Measurements from ENCODE around the gene HYI. TPM values are rescaled to one million over a fixed set of nuclear protein-coding genes. Genes with fewer than 3 reads are reported as not detected.
"Not testable (repeated sequence)": the region's sequence is repeated elsewhere in the genome, so short reads cannot be mapped to it uniquely, and the experiment has no call there.

HYI gene
- total RNA-seq, 3 donors from 2014 or later = 4.2 to 5.8 (median 4.7) TPM

DNA sequence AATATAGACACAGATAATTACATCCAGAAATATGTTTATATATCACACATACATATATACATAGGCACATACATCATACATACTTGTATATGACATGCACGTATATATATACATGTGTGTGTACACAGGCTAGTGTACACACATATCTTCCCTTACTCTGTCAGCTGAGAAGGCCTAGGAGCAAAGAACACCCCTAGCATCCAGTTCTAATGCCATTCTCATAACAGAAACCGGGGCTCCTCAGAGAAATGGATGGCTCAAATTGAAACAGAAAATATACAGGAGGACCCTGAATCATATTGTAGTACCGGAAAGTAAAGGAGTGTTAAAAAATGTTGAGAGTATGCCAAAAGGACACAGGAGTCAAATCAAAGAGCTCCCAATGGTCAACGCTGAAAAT lies 19.7 kb upstream of the HYI start:
- DNase-seq (no peak), ATAC-seq (no peak)
- H3K9me3 Mint-ChIP-seq = no peaks in the 10 kb centered on the region
- H3K4me3 Mint-ChIP-seq = no peak overlapping the region
- H3K4me1 Mint-ChIP-seq (ENCODE audit: low read depth) = no peaks in the 10 kb centered on the region
- no peaks in the 10 kb centered on the region for H3K36me3 Mint-ChIP-seq (ENCODE audit: insufficient read depth)
- H3K27me3 Mint-ChIP-seq (ENCODE audit: low read depth) = peaks cover 6% of the 10 kb centered on the region

DNA sequence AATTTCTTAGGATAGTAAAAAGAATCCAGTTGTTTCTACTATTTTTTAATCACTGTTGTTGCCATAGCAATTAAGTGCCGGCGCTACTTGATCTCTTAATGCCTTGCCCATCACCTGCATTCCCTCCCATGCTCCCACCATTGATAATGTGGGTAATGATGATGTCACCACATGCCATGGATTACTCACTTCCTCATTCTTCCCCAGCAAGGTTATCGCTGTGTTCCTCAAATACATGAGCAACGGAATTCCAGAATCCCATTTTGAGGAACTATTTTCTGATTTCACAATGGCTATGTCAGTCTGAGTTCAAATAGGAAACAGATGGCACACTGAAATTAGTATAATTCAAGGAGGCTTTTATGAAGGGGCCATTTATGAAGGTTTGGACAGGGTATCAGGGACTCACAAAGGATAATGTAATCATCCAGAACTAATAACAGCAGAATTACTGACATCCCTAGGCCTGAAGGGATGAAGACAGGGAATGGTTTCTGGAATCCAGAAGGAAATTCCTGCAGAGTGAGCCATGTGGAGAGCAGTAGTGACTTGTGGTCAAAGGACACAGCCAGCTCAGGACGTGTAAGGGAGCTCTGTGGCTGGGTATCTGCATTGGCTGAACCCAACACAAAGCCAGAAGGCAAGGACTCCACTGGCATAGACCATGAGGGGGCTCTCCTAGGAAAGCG lies 18.9 kb upstream of the HYI start:
- H3K27me3 Mint-ChIP-seq (ENCODE audit: low read depth); H3K9me3 Mint-ChIP-seq; H3K4me3 Mint-ChIP-seq; H3K4me1 Mint-ChIP-seq (ENCODE audit: low read depth); H3K36me3 Mint-ChIP-seq (ENCODE audit: insufficient read depth); ATAC-seq; DNase-seq: not testable (repeated sequence)

DNA sequence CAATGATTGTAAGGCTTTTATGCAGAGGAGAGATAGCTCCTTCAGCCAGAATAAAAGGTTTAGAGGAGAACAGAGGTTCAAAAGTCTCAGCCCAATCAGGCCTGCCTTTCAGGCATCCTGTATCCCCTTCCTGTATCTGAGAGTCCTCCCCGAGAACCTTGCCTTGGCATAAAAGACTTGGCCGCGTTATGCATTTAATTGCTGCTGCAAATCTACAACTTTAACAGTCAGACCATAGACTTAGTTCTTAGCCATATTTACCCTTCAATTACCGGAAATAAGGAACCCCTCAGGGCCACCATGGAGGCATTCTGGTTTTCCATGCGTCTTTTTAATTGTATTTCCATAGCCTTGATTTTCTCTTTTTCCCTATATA lies 18.3 kb upstream of the HYI start:
- H3K4me3 Mint-ChIP-seq = no peak overlapping the region

GRCh38 chr1:43469932-43470331 lies 16.2 kb upstream of the HYI start:
- no peak overlapping the region for H3K4me3 Mint-ChIP-seq

More for the DNA sequence above, 18.3 kb upstream of the HYI start:
- Mint-ChIP-seq H3K4me1 (ENCODE audit: low read depth) (no peaks in the 10 kb centered on the region), H3K36me3 (ENCODE audit: insufficient read depth) (no peaks in the 10 kb centered on the region), H3K9me3 (no peaks in the 10 kb centered on the region), H3K27me3 (ENCODE audit: low read depth) (peaks cover 6% of the 10 kb centered on the region)
- DNase-seq = no peak
- no peak for ATAC-seq

DNA sequence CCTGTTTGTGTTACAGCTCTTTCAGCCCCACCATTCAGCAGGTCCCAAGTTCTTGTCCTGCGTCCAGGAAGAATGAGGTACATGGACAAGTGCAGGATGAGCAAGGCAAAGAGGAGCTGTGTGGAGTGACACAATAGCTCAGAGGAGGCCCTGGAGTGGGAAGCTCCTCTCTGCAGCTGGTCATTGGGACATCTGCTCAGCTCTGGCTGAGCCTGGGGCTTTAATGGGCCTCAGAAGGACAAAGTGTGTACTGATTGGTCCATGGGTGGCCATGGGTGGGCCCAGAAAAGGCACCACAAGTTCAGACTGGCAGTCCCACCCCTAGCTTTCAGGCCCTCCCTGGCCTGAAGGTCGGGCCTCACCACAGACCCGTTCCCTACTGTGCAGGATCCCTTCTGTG lies 14.7 kb upstream of the HYI start:
- no peak for ATAC-seq
- no peak overlapping the region for H3K4me3 Mint-ChIP-seq
- H3K4me1 Mint-ChIP-seq (ENCODE audit: low read depth) = peaks cover 5% of the 10 kb centered on the region
- H3K27me3 Mint-ChIP-seq (ENCODE audit: low read depth) = no peaks in the 10 kb centered on the region
- no peak for DNase-seq
- H3K36me3 Mint-ChIP-seq (ENCODE audit: insufficient read depth) = no peaks in the 10 kb centered on the region
- H3K9me3 Mint-ChIP-seq = no peaks in the 10 kb centered on the region

More at GRCh38 chr1:43469932-43470331, 16.2 kb upstream of the HYI start:
- ATAC-seq (no peak), DNase-seq (no peak)
- Mint-ChIP-seq H3K4me1 (ENCODE audit: low read depth) (peaks cover 5% of the 10 kb centered on the region), H3K9me3 (no peaks in the 10 kb centered on the region), H3K27me3 (ENCODE audit: low read depth) (no peaks in the 10 kb centered on the region), H3K36me3 (ENCODE audit: insufficient read depth) (no peaks in the 10 kb centered on the region)

GRCh38 chr1:43466403-43466802 lies 12.7 kb upstream of the HYI start:
- DNase-seq (no peak), ATAC-seq (no peak)
- H3K27me3 Mint-ChIP-seq (ENCODE audit: low read depth) = no peaks in the 10 kb centered on the region
- no peaks in the 10 kb centered on the region for H3K36me3 Mint-ChIP-seq (ENCODE audit: insufficient read depth)
- H3K4me3 Mint-ChIP-seq = no peak overlapping the region
- peaks cover 6% of the 10 kb centered on the region for H3K4me1 Mint-ChIP-seq (ENCODE audit: low read depth)
- H3K9me3 Mint-ChIP-seq = no peaks in the 10 kb centered on the region

DNA sequence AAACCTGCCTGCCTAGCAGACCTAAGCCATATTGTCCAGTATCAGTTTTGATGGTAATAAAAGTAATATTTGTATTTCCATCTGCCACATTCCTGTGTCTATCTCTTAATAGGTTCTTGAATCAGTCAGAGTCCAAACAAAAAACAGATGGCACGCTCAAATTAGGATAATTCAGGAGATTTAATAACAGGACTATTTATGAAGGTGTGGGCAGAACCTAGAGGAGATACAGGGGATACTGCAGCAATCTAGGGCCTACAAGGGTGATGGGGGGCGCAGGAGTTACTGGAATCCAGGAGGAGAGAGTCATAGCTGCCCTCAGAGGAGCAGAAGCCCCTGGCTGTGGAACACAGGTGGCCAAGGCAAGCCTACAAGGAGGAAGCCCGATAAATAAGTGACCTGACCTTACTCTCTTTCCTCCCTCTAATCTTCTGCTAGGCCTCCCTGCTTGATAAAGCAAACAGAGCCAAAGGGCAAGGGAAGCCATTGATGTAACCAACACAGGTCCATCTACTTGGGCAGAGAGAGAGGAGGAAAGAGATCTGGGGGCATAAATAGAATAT lies 11.9 kb upstream of the HYI start:
- no peak overlapping the region for H3K4me3 Mint-ChIP-seq
- peaks cover 10% of the 10 kb centered on the region for H3K4me1 Mint-ChIP-seq (ENCODE audit: low read depth)
- DNase-seq (no peak), ATAC-seq (no peak)
- no peaks in the 10 kb centered on the region for H3K9me3 Mint-ChIP-seq
- H3K36me3 Mint-ChIP-seq (ENCODE audit: insufficient read depth) = no peaks in the 10 kb centered on the region
- H3K27me3 Mint-ChIP-seq (ENCODE audit: low read depth) = peaks cover 2% of the 10 kb centered on the region

- Mint-ChIP-seq H3K4me1 (ENCODE audit: low read depth) (peaks cover 10% of the 10 kb centered on the region), H3K36me3 (ENCODE audit: insufficient read depth) (no peaks in the 10 kb centered on the region), H3K27me3 (ENCODE audit: low read depth) (peaks cover 2% of the 10 kb centered on the region), H3K4me3 (no peak overlapping the region), H3K9me3 (no peaks in the 10 kb centered on the region)
- ATAC-seq = no peak
- DNase-seq = no peak
Observed at GRCh38 chr1:43464681-43465504, 11.2 kb upstream of the HYI start.

GRCh38 chr1:43463479-43463878 lies 9.7 kb upstream of the HYI start:
- Mint-ChIP-seq H3K4me1 (ENCODE audit: low read depth) (peaks cover 10% of the 10 kb centered on the region), H3K9me3 (no peaks in the 10 kb centered on the region), H3K27me3 (ENCODE audit: low read depth) (peaks cover 6% of the 10 kb centered on the region), H3K36me3 (ENCODE audit: insufficient read depth) (no peaks in the 10 kb centered on the region), H3K4me3 (no peak overlapping the region)
- DNase-seq (no peak), ATAC-seq (no peak)

DNA sequence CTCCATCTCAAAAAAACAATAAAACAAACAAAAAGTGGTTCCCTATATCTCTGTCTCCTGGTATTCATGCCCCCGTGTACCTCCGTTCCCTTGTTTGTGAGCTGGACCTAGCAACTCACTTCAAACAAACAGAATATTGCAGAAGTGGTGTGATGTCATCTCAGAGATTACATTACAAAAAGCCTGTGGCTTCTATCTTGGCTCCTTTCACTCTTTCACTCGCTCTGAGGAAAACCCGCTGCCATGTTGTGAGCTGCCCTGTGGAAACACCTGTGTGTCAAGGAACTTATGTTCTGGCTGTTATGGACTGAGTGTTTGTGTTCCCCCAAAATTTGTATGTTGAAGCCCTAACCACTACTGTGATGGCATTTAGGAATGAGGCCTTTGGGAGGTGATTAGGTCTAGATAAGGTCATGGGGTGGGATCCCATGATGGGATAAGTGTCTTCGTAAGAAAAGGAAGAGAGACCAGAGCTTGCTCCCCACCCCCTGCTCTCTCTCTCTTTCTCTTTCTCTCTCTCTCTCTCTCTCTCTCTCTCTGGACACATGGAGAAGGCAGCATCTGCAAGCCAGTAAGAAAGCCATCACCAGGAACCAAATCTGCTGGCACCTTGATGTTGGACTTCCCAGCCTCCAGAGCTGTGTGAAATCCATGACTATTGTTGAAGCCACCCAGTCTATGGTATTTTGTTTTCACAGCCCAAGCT lies 7.4 kb upstream of the HYI start:
- ATAC-seq (no peak), DNase-seq (no peak)
- H3K9me3 Mint-ChIP-seq = no peaks in the 10 kb centered on the region
- peaks cover 15% of the 10 kb centered on the region for H3K27me3 Mint-ChIP-seq (ENCODE audit: low read depth)
- H3K4me3 Mint-ChIP-seq = no peak overlapping the region
- no peaks in the 10 kb centered on the region for H3K36me3 Mint-ChIP-seq (ENCODE audit: insufficient read depth)
- peaks cover 5% of the 10 kb centered on the region for H3K4me1 Mint-ChIP-seq (ENCODE audit: low read depth)

DNA sequence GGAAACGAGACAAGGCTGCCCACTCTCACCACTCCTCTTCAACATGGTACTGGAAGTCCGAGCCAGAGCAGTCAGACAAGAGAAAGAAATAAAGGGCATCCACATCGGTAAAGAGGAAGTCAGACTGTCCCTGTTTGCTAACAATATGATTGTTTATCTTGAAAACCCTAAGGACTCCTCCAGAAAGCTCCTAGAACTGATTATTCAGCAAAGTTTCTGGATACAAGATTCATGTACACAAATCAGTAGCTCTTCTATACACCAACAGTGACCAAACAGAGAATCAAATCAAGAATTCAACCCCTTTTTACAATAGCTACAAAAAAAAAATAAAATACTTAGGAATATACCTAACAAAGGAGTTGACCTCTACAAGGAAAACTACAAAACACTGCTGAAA lies 4.6 kb upstream of the HYI start:
- Mint-ChIP-seq H3K4me1 (ENCODE audit: low read depth) (peaks cover 14% of the 10 kb centered on the region), H3K27me3 (ENCODE audit: low read depth) (peaks cover 19% of the 10 kb centered on the region)
- not testable (repeated sequence) for H3K36me3 Mint-ChIP-seq (ENCODE audit: insufficient read depth); DNase-seq; H3K9me3 Mint-ChIP-seq; ATAC-seq; H3K4me3 Mint-ChIP-seq

DNA sequence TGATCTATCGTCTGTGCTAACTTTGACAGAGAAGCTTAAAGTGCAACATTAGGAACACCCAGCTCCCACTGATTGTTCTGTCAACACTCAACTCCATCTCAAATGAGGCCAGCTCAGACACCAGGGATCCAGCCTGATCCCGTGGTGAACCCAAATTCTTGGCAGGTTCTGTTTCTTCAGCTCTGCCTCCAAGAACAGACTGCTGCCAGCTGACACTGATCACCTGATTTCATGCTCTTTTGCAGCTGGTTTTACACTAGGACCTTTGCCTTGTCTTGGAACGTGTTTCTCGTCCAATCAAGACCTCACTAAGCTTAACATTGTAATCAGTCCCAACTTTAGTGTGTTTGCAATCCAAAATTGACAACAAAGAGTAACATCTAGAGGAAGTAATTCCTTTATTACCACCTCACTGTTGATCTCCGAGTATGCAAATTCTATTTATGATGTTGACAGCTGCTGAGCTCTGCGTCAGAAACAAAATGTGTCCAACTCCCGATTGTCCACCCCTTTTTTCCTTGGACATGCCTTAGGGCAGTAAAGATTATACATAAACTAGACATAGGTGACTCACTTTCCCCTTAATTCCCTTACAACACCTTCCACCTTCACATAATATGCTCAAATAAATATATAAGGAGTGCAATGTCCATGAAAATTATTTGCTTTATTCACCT lies 1.6 kb upstream of the HYI start:
- DNase-seq = no peak
- peaks cover 4% of the 10 kb centered on the region for H3K36me3 Mint-ChIP-seq (ENCODE audit: insufficient read depth)
- H3K27me3 Mint-ChIP-seq (ENCODE audit: low read depth) = peaks cover 16% of the 10 kb centered on the region
- no peak overlapping the region for H3K4me3 Mint-ChIP-seq
- ATAC-seq = no peak
- peaks cover 14% of the 10 kb centered on the region for H3K4me1 Mint-ChIP-seq (ENCODE audit: low read depth)
- no peaks in the 10 kb centered on the region for H3K9me3 Mint-ChIP-seq

DNA sequence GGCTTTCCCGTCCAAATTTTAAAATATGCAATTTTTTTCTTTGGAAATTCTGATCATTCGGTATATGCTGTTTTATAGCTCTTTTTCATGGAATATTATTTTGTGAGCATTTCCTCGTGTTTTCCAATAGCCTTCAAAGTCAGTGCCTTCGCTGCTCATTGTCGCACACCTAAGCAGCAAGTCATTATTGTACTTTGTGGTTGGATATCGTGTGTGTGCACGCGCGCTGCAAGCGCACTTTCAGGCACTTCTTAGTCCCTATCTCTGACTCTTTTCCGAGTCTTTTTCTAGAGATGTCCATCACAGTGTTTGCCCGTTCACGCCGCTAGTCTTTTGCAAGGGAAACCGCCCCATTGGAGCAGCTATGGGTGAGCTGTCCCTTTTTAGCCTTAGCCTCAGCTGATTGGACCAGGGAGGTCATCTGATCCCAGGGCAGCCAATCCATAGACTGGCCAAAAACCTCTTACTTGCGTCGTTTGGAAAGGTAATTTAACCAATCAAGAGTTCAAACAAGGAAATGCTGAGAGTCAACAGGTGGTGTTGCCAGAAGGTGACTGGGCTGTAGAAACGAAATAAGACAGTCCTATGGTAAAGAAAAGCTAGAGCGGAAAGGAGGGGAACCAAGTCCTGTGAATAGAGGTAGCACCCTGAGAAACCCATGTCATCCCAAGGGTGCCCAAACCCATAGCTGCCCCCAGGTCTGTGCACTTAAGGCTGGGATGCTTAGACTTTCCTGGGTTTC lies 710 bp upstream of the HYI start:
- Mint-ChIP-seq H3K4me1 (ENCODE audit: low read depth) (peaks cover 14% of the 10 kb centered on the region), H3K9me3 (no peaks in the 10 kb centered on the region), H3K36me3 (ENCODE audit: insufficient read depth) (peaks cover 4% of the 10 kb centered on the region), H3K27me3 (ENCODE audit: low read depth) (peaks cover 16% of the 10 kb centered on the region), H3K4me3 (peak overlapping the region; percentile 78)
- ATAC-seq (peak; percentile 72 to 76), DNase-seq (peak; percentile 26)
